H1 (cell line): Measurements from ENCODE around the gene CDK15. TPM values are rescaled to one million over a fixed set of nuclear protein-coding genes. Genes with fewer than 3 reads are reported as not detected.

Source experiments
- CTCF ChIA-PET: fragments of 300-600 bp; sonication (Branson Sonifier 250); formaldehyde crosslinking; loops from one replicate; lab custom pipeline; 2021; ENCODE audit not compliant: partially characterized antibody; lab: Charles Lee
- POLR2A ChIA-PET: fragments of 300-600 bp; sonication (Branson Sonifier 250); formaldehyde crosslinking; loops from one replicate; lab custom pipeline; 2021; ENCODE audit warnings: inconsistent platforms; ENCODE audit not compliant: partially characterized antibody; lab: Charles Lee
- DNase-seq, 2 experiments: peaks; one replicate each; pipeline versions ENCODE4 v3.0.0 to v3.0.0-alpha.2; 2010 to 2022; ENCODE audit warnings: low spot score in 2 of 2, low read depth in 1 of 2, mixed read lengths in 1 of 2
- FAIRE-seq: peaks from 2 replicates; lab custom pipeline; 2011; peaks lifted over from hg19 to GRCh38; lab: Jason Lieb, UNC
- H2AFZ ChIP-seq: 2 replicates; pipeline ENCODE4 v1.8.1; 2012; ENCODE audit warnings: low read length, inconsistent platforms
- H2AK5ac ChIP-seq: 2 replicates; pipeline ENCODE4 v1.6.1; 2013; ENCODE audit warnings: low read depth, low read length
- H2BK120ac ChIP-seq: replicated peaks from 2 replicates; pipeline ENCODE3; 2013; ENCODE audit warnings: low read depth, low read length, inconsistent platforms
- H2BK12ac ChIP-seq: 2 replicates; pipeline ENCODE4 v1.6.1; 2013; ENCODE audit warnings: low read depth, low read length
- H2BK15ac ChIP-seq: 2 replicates; pipeline ENCODE4 v1.6.1; 2013; ENCODE audit warnings: low read length
- H2BK20ac ChIP-seq: 2 replicates; pipeline ENCODE4 v1.6.1; 2013; ENCODE audit warnings: low read length
- H2BK5ac ChIP-seq: 2 replicates; pipeline ENCODE4 v1.6.1; 2013; ENCODE audit warnings: low read depth, low read length
- H3K14ac ChIP-seq: 2 replicates; pipeline ENCODE4 v1.6.1; 2013; ENCODE audit warnings: inconsistent platforms; ENCODE audit not compliant: insufficient read length
- H3K18ac ChIP-seq: 2 replicates; pipeline ENCODE4 v1.6.1; 2013; ENCODE audit warnings: low read length; ENCODE audit errors: extremely low read depth
- H3K23ac ChIP-seq: 2 replicates; pipeline ENCODE4 v1.6.1; 2013; ENCODE audit warnings: inconsistent platforms; ENCODE audit not compliant: insufficient read length
- H3K23me2 ChIP-seq: 2 replicates; pipeline ENCODE4 v1.6.1; 2013; ENCODE audit warnings: low read depth, low read length
- H3K27ac ChIP-seq: 2 replicates; pipeline ENCODE4 v1.6.1; 2011; ENCODE audit warnings: low read depth, low read length, inconsistent platforms
- H3K27me3 ChIP-seq, 4 experiments: replicated peaks in 1 of 4; 1 replicate in 1 of 4; 2 replicates in 3 of 4; pipeline versions ENCODE4 v1.6.1 to v1.8.1; 2011 to 2013; ENCODE audit warnings: low read length in 3 of 4, mild to moderate bottlenecking in 3 of 4, inconsistent platforms in 2 of 4, mixed read lengths in 2 of 4, moderate library complexity in 1 of 4; ENCODE audit not compliant: control insufficient read depth in 3 of 4, insufficient read depth in 3 of 4; ENCODE audit errors: extremely low read depth in 1 of 4
- H3K36me3 ChIP-seq, 4 experiments: 2 replicates each; pipeline versions ENCODE4 v1.6.1 to v1.8.1; 2011 to 2013; ENCODE audit warnings: mild to moderate bottlenecking in 4 of 4, low read length in 3 of 4, moderate library complexity in 2 of 4, control low read depth in 1 of 4, inconsistent platforms in 1 of 4; ENCODE audit not compliant: insufficient read depth in 4 of 4, control insufficient read depth in 2 of 4
- H3K4ac ChIP-seq: replicated peaks from 2 replicates; pipeline ENCODE3; 2013; ENCODE audit warnings: low read length, low read depth, mixed read lengths, inconsistent platforms; ENCODE audit not compliant: insufficient read length
- H3K4me1 ChIP-seq, 4 experiments: replicated peaks in 1 of 4; 1 replicate in 1 of 4; 2 replicates in 3 of 4; pipeline versions ENCODE4 v1.6.1 to v1.8.1; 2011 to 2013; ENCODE audit warnings: low read length in 3 of 4, inconsistent platforms in 2 of 4, mixed read lengths in 1 of 4; ENCODE audit not compliant: insufficient read depth in 4 of 4, control insufficient read depth in 3 of 4
- H3K4me2 ChIP-seq, 2 experiments: 2 replicates each; pipeline versions ENCODE4 v1.6.1 to v1.8.1; 2011 to 2013; ENCODE audit warnings: low read depth in 2 of 2, low read length in 2 of 2, control low read depth in 1 of 2, inconsistent platforms in 1 of 2, mild to moderate bottlenecking in 1 of 2; ENCODE audit not compliant: insufficient read depth in 1 of 2
- H3K4me3 ChIP-seq, 4 experiments: fragments of 200-600, 300-600 bp in 1 of 4; sonication (generic), shearing (Covaris generic), sonication (Bioruptor Twin) in 1 of 4; 2 replicates each; pipeline versions ENCODE4 v1.5.1 to v1.8.1; 2011 to 2016; ENCODE audit warnings: low read length in 4 of 4, low read depth in 3 of 4, control low read depth in 2 of 4, inconsistent platforms in 2 of 4, mild to moderate bottlenecking in 2 of 4, mixed read lengths in 1 of 4, moderate library complexity in 1 of 4; ENCODE audit not compliant: insufficient read depth in 2 of 4; ENCODE audit errors: extremely low read depth in 1 of 4
- H3K56ac ChIP-seq: replicated peaks from 2 replicates; pipeline ENCODE3; 2013; ENCODE audit warnings: low read depth, mild to moderate bottlenecking, mixed read lengths, low read length, inconsistent platforms; ENCODE audit not compliant: insufficient read length
- H3K79me1 ChIP-seq: 2 replicates; pipeline ENCODE4 v1.6.1; 2013; ENCODE audit warnings: low read depth, low read length, control low read depth
- H3K79me2 ChIP-seq, 2 experiments: 2 replicates each; pipeline versions ENCODE4 v1.6.1 to v1.8.1; 2012 to 2013; ENCODE audit warnings: low read length in 2 of 2, mild to moderate bottlenecking in 2 of 2, inconsistent platforms in 1 of 2; ENCODE audit not compliant: insufficient read depth in 2 of 2, control insufficient read depth in 1 of 2
- H3K9ac ChIP-seq, 4 experiments: replicated peaks in 1 of 4; 1 replicate in 1 of 4; 2 replicates in 3 of 4; pipeline versions ENCODE4 v1.6.1 to v1.8.1; 2011 to 2013; ENCODE audit warnings: low read depth in 3 of 4, low read length in 3 of 4, control low read depth in 2 of 4, mild to moderate bottlenecking in 2 of 4, moderate library complexity in 2 of 4, inconsistent platforms in 1 of 4; ENCODE audit errors: extremely low read depth in 1 of 4
- H3K9me3 ChIP-seq, 2 experiments: 2 replicates each; pipeline versions ENCODE4 v1.6.1 to v1.8.1; 2012 to 2013; ENCODE audit warnings: mild to moderate bottlenecking in 2 of 2, moderate library complexity in 2 of 2, control low read depth in 1 of 2, inconsistent platforms in 1 of 2, low read depth in 1 of 2, low read length in 1 of 2, mixed read lengths in 1 of 2; ENCODE audit not compliant: insufficient read depth in 2 of 2
- H4K20me1 ChIP-seq, 2 experiments: replicated peaks in 1 of 2; 2 replicates each; pipeline versions ENCODE3 to v1.8.1; 2011 to 2013; ENCODE audit warnings: inconsistent platforms in 2 of 2, low read length in 2 of 2, mild to moderate bottlenecking in 1 of 2; ENCODE audit not compliant: insufficient read depth in 2 of 2, control insufficient read depth in 1 of 2
- H4K5ac ChIP-seq: 2 replicates; pipeline ENCODE4 v1.6.1; 2013; ENCODE audit warnings: low read length, low read depth, mixed read lengths, inconsistent platforms; ENCODE audit not compliant: insufficient read length
- H4K8ac ChIP-seq: 2 replicates; pipeline ENCODE4 v1.8.0; 2013; ENCODE audit warnings: mild to moderate bottlenecking, moderate library complexity, low read length, inconsistent platforms; ENCODE audit not compliant: insufficient read depth; ENCODE audit errors: extremely low read depth
- H4K91ac ChIP-seq: replicated peaks from 2 replicates; pipeline ENCODE3; 2013; ENCODE audit warnings: low read length, mixed read lengths, inconsistent platforms; ENCODE audit not compliant: insufficient read length
- CBX5 ChIP-seq: fragments of 300-800, 300-1000 bp; sonication (generic); IDR thresholded peaks from 2 replicates; pipeline ENCODE4 v1.7.1; 2016; ENCODE audit warnings: antibody characterized with exemption, low read length, low read depth
- YY1 ChIP-seq: IDR thresholded peaks from 2 replicates; pipeline ENCODE4 v1.6.1; 2011; ENCODE audit warnings: low read depth, mild to moderate bottlenecking, low read length
- WGBS, 2 experiments: shearing (Covaris generic) in 1 of 2; methylation state at CpG; one replicate each; pipeline versions ENCODE4 v1.1.6 to v1.1.7; 2013 to 2015; ENCODE audit warnings: low lambda C conversion rate in 2 of 2, mixed read lengths in 2 of 2, inconsistent platforms in 1 of 2, low coverage in 1 of 2, missing lambda C conversion rate in 1 of 2; ENCODE audit not compliant: insufficient replicate concordance in 2 of 2, insufficient coverage in 1 of 2, insufficient read length in 1 of 2; ENCODE audit errors: extremely low coverage in 1 of 2, missing lambda C conversion rate in 1 of 2; 5-methylcytosine and 5-hydroxymethylcytosine counted together
- polyA plus RNA-seq, 7 experiments: library from polyadenylated mRNA; depleted of rRNA in 3 of 7; stranded (reverse) in 5 of 7; unstranded in 2 of 7; fragments of >200 nt in 5 of 7; fragments of 200-250 nt in 2 of 7; gene quantifications; 1 replicate in 5 of 7; 2 replicates in 1 of 7; 4 replicates in 1 of 7; pipeline versions ENCODE4 v1.2.1 to v1.2.3, GENCODE V29; 2011 to 2013; ENCODE audit warnings: missing spikeins in 2 of 7, mixed read lengths in 2 of 7
- total RNA-seq: library from RNA; stranded (reverse); fragmentation: NEBNext Ultra II Directional; extraction: Animal tissue kit (Norgen Biotek cat#: 25700); gene quantifications from 2 replicates; pipeline ENCODE4 v1.2.1, GENCODE V29; 2021

The CDK15 gene
- total and polyA plus RNA-seq, 2 of the 8 experiments (the other 6 are each of a cell fraction or from before 2014, with no cell fraction given), result 0.03 TPM; not detected in 1

DNA sequence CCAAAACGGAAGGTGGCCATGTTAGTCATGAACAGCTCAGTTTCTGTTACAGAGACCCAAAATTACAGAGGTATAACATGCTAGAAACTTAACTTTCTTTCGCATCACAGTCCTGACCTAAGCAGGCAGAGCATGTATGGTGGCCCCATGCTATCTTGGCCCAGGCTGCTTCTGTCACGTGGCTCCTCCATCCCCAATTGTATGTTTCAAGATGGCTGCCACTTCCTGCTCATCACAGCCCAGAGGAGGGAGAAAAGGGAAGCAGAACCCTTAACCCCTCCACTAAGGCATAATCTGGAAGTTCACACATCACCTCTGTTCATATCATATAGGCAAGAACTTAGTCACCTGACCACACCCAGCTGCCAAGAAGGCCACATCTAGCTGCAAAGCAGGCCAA, 28.7 kb downstream of the CDK15 start:
- no peak overlapping the region for H2BK12ac ChIP-seq
- ChIA-PET POLR2A (no interaction called here), CTCF (interaction anchor here (0.6 to 2.8 kb wide), 3 partner anchors 25 to 444 kb away, joined by 3 to 8 read pairs (median 3); no protein-coding TSS in a partner anchor)
- no peak overlapping the region for H2BK120ac ChIP-seq
- 92% methylated on average over 3 of the region's 3 CpGs; no CpG with 5 or more reads in 1 of the 2 experiments for WGBS, 2 experiments
- FAIRE-seq (no peak), DNase-seq (no peak)
- no peaks in the 10 kb centered on the region for H3K9me3 ChIP-seq
- H3K27me3 ChIP-seq, result no peaks in the 10 kb centered on the region
- no peak overlapping the region for H3K9ac ChIP-seq
- H3K4me2 ChIP-seq, result no peak overlapping the region
- H3K4me3 ChIP-seq, result no peak overlapping the region
- H2AK5ac ChIP-seq, result no peak overlapping the region
- no peak overlapping the region for H2BK5ac ChIP-seq
- H4K5ac ChIP-seq, result no peak overlapping the region
- no peak overlapping the region for H3K14ac ChIP-seq
- no peaks in the 10 kb centered on the region for H4K20me1 ChIP-seq
- H2AFZ ChIP-seq, result 0 out of 2 replicates have a peak overlapping the region, but pooled peaks have one; percentile 8
- H3K79me2 ChIP-seq, result no peaks in the 10 kb centered on the region
- H3K18ac ChIP-seq, result no peak overlapping the region
- H2BK20ac ChIP-seq, result no peak overlapping the region
- H3K4me1 ChIP-seq, result no peaks in the 10 kb centered on the region
- no peak overlapping the region for H4K8ac ChIP-seq
- H3K56ac ChIP-seq, result no peak overlapping the region
- H3K27ac ChIP-seq, result no peak overlapping the region
- no peak overlapping the region for H3K4ac ChIP-seq
- H4K91ac ChIP-seq, result no peak overlapping the region
- no peaks in the 10 kb centered on the region for H3K79me1 ChIP-seq
- H2BK15ac ChIP-seq, result no peak overlapping the region
- peaks cover 2% of the 10 kb centered on the region; the same call in 1 of the 2 replicates for H3K23me2 ChIP-seq
- H3K36me3 ChIP-seq, result no peaks in the 10 kb centered on the region
- TF ChIP-seq YY1, result 0 out of 2 replicates have a peak, but pooled peaks have one; percentile 64
- no peak for TF ChIP-seq CBX5
- no peak overlapping the region for H3K23ac ChIP-seq
